HG03108 (cell line): Measurements from ENCODE around the gene GSTO2.

Experiments used
- ATAC-seq: cut with Tn5 transposase; IDR thresholded peaks from one replicate; pipeline ENCODE4 v1.9.1; 2021; ENCODE audit warnings: moderate library complexity; ENCODE audit not compliant: unreplicated experiment

Gene GSTO2

GRCh38 chr10:104324221-104324686 is 55.3 kb downstream of the GSTO2 start:
- ATAC-seq = no peak

GRCh38 chr10:104324931-104325330 is 55.9 kb downstream of the GSTO2 start:
- ATAC-seq = no peak

GRCh38 chr10:104325436-104326435 is 56.8 kb downstream of the GSTO2 start:
- no peak for ATAC-seq

- no peak for ATAC-seq
Observed at GRCh38 chr10:104326991-104327610, 58.1 kb downstream of the GSTO2 start.

GRCh38 chr10:104327745-104328645 is 59.0 kb downstream of the GSTO2 start:
- no peak for ATAC-seq

GRCh38 chr10:104328646-104328895 is 59.6 kb downstream of the GSTO2 start:
- no peak for ATAC-seq

GRCh38 chr10:104328896-104329710 is 60.1 kb downstream of the GSTO2 start:
- ATAC-seq = peak; percentile 36

GRCh38 chr10:104329735-104330134 is 60.8 kb downstream of the GSTO2 start:
- ATAC-seq = no peak

GRCh38 chr10:104330168-104331110 is 61.5 kb downstream of the GSTO2 start:
- ATAC-seq = no peak

- no peak for ATAC-seq
Observed at GRCh38 chr10:104331208-104331838, 62.3 kb downstream of the GSTO2 start.

GRCh38 chr10:104332243-104333031 is 63.5 kb downstream of the GSTO2 start:
- no peak for ATAC-seq

- no peak for ATAC-seq
Observed at GRCh38 chr10:104333032-104333727, 64.2 kb downstream of the GSTO2 start.

- no peak for ATAC-seq
Observed at GRCh38 chr10:104333728-104334373, 64.9 kb downstream of the GSTO2 start.

- ATAC-seq = no peak
Observed at GRCh38 chr10:104334561-104334960, 65.6 kb downstream of the GSTO2 start.

- no peak for ATAC-seq
Observed at GRCh38 chr10:104334965-104335650, 66.1 kb downstream of the GSTO2 start.

GRCh38 chr10:104336821-104337467 is 68.0 kb downstream of the GSTO2 start:
- no peak for ATAC-seq
